HG03103 (cell line): ENCODE data around the gene ARHGAP45.
"Not testable (repeated sequence)": the region's sequence is repeated elsewhere in the genome, so short reads cannot be mapped to it uniquely, and the experiment has no call there.

Experiments
- ATAC-seq: cut with Tn5 transposase; IDR thresholded peaks from one replicate; pipeline ENCODE4 v1.9.1; 2021; ENCODE audit warnings: low read depth; ENCODE audit not compliant: unreplicated experiment

The ARHGAP45 gene, protein sequence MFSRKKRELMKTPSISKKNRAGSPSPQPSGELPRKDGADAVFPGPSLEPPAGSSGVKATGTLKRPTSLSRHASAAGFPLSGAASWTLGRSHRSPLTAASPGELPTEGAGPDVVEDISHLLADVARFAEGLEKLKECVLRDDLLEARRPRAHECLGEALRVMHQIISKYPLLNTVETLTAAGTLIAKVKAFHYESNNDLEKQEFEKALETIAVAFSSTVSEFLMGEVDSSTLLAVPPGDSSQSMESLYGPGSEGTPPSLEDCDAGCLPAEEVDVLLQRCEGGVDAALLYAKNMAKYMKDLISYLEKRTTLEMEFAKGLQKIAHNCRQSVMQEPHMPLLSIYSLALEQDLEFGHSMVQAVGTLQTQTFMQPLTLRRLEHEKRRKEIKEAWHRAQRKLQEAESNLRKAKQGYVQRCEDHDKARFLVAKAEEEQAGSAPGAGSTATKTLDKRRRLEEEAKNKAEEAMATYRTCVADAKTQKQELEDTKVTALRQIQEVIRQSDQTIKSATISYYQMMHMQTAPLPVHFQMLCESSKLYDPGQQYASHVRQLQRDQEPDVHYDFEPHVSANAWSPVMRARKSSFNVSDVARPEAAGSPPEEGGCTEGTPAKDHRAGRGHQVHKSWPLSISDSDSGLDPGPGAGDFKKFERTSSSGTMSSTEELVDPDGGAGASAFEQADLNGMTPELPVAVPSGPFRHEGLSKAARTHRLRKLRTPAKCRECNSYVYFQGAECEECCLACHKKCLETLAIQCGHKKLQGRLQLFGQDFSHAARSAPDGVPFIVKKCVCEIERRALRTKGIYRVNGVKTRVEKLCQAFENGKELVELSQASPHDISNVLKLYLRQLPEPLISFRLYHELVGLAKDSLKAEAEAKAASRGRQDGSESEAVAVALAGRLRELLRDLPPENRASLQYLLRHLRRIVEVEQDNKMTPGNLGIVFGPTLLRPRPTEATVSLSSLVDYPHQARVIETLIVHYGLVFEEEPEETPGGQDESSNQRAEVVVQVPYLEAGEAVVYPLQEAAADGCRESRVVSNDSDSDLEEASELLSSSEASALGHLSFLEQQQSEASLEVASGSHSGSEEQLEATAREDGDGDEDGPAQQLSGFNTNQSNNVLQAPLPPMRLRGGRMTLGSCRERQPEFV

DNA sequence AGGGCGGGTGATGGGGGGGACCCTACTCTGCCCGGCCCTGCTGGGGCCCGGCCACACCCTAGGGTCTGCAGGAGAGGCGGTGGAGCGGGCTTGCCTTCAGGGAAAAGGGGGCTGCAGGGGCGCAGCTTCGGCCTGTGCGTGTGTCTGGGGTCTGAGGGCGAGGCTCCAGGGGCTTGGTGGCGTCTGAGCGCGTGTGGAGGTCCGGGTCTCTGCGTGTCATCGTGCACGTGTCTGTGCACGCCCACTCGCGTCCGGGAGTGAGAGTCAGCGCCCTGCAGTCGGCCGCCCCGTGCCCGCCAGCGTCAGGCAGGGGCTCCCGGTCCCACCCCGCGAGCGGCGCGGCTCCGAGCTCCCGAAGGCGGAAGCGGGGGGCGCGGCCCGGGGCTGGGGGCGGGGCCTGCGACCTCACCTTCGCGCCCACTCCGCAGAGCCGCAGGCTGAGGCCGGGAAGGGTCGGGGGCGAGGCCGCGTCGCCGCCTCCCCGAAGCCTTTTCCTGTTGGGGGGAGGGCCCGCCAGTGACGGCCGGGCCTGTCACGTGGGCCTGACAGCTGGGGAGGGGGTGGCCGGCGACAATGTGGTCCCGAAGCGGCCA is at the start of gene ARHGAP45:
TSS of gene ARHGAP45 (plus strand) at position 420 of the 593 bp plus-strand sequence. CDS start 239 bp downstream, outside the sequence.
- no peak for ATAC-seq

DNA sequence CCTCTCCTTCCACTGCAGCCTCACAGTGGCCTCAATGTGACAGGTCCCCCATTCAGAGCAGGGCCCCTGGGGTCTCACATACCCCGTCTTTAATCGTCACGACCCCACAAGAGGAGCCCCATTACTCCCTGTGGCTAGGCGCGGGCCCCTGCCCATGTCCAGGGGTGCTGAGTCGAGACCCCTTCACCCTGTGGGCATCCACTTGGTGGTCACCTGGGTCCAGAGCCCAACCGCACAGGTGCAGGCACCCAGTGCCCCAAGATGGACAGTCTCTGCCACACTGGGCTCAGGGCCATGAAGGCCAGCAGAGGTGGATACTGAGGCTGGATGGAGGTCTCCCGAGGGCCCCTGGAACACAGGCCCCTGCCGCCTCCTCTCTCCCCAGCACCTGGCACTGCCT is 49.1 kb upstream of the ARHGAP45 start:
- ATAC-seq, result no peak

DNA sequence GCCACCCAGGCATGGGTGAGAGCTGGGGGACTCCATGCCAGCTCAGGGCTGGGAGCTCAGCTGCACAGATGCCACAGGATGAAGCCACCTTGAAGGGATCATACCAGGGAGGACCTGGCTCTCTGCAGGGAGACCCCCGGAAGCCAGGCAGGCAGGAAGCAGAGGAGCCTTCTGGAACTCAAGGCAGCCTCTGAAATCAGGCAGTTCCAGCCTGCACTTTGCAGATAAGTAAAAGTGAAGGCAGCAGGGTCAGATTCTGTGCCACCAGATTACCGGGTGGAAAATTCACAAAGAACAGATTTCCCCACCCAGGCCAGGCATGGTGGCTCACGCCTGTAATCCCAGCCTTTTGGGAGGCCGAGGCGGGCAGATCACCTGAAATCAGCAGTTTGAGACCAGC is 48.6 kb upstream of the ARHGAP45 start:
- ATAC-seq, result no peak

DNA sequence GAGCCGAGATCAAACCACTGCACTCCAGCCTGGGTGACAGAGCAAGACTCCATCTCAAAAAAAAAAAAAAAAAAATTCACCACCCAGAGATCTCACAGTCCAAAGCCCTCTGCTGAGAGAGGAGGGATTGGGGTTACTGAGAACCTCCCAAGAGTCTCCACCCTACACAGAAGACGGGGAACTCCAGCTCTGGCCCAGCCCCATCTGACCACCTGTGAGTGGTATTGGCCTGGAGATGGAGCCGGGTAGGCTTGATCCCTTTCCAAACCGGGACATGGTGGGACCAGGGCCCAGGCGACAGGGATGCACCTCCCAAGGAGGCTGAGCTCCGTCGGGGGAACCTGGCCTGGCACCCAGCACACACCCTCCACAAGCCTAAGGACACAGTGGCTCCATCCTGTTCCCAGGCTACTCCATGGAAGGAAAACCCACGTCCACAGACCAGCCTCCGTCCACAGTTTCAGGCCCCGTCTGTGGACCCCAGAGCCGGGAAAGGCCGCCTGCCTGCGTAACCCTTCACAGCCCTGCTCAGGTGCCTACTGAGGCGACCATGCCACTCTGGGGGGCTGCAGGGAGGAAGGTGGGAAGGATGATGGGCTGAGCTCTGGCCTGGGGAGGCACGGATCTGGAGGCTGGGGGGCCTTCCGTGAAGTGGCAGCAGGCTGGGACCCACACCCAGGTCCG is 47.9 kb upstream of the ARHGAP45 start:
- ATAC-seq, result no peak

DNA sequence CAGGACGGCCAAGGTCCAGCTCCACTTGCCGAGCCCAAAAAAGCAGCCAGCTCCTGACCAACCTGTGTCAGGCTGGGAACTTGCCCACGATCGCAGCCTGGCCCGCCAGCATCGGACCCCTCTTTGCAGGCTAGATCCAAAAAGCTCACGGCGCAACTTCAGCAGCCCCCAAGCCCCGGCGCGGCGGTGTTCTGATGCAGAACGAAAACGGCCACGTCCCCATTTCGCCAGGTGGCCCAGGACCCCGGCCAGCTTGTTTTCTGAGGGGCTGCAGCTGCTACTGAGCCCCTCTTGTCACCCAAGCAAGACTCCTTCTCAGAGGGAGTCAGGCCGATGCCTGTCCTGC is 47.4 kb upstream of the ARHGAP45 start:
- ATAC-seq, result no peak

DNA sequence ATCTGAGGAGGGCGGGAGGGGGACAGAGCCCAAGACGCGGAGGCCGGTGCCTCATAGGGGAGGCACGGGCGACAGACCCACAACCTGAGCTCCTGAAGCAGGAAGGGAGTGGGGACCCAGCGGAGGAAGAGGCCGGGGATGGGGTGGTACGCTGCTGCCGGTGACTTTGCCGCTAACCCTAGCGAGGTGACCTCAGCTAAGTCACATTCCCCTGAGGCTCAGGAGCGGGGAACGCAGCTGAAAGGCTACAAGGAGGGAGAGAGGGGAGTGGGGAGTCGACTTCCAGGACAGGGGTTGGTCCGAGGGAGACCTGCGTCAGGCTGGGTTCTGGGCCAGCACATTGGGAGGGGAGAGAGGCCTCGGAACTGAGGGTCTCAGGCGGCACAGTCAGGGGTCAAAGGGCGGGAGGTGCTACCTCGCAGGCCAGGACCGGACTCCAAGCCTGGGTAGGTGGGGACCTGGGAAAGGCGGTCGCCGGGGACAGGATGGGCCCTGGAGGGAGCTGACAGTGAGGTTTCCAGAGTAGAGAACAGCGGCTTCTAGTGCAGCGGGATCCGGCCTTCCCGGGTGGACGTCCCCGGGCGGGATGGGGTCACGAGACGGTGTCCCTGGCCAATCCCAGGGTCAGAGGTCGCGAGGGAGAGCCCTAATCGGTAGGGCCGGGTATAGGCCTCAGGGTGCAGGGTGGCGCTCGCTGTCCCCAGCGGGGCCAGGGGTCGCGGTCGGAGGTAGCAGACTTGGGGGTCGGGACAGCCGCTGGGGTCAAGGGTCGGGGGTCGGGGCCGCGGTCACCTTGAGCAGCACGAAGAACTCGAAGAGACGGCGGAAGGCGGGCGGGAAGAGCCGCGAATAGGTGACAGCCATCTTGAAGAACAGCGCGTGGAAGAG is 46.7 kb upstream of the ARHGAP45 start:
- ATAC-seq, result no peak

DNA sequence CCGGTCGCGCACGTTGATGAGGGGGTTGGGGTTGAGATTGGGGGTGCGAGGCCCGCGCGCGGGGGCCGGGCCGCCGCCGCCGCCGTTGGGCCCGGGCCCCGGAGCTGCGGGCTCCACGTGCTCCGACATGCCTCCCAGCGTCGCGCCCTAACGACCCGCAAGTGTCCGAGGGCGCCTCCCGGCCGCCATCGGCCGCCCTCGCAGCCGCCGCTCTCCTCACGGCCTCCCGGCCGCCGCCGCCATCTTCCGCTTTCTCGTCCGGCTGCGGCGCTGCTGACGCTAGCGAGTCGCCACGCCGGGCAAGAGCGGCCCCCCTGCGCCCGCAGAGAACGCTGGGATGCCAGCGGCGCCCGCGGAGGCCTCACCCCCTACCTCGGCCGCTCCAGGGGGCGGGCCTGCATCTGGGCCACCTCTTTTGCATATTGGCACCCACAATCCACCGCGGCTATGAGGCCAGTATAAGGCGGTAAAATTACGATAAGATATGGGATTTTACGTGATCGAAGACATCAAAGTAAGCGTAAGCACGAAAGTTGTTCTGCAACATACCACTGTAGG is 46.0 kb upstream of the ARHGAP45 start, which contains the start of gene TMEM259:
TSS of gene TMEM259 (minus strand) at position 256 of the 558 bp plus-strand sequence. CDS start at position 129, 127 bp downstream.
- ATAC-seq, result peak; percentile 76

DNA sequence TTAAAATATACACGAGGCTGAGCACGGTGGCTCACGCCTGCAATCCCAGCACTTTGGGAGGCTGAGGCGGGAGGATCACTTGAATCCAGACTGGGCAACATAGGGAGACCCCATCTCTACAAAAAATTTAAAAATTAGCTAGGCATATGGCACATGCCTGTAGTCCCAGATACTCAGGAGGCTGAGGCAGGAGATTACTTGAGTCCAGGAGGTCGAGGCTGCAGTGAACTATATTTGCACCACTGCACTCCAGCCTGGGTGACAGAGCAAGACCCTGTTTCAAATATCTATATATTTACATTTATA is 43.1 kb upstream of the ARHGAP45 start:
- not testable (repeated sequence) for ATAC-seq

DNA sequence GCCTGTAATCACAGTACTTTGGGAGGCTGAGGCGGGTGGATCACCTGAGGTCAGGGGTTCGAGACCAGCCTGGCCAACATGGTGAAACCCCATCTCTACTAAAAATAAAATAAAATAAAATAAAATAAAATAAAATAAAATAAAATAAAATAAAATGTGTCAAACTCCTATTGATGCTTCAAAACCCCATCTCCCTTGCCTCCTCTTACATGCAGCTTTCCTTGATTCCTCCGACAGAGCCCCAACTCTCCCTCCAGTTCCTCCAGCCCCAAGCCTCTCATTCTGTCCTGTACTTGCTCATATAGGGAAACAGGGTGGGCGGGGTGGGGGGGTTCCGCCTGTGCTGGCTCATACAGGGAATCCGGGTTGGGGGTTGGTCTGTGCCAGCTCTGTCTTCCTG is 41.9 kb upstream of the ARHGAP45 start:
- ATAC-seq, result not testable (repeated sequence)

DNA sequence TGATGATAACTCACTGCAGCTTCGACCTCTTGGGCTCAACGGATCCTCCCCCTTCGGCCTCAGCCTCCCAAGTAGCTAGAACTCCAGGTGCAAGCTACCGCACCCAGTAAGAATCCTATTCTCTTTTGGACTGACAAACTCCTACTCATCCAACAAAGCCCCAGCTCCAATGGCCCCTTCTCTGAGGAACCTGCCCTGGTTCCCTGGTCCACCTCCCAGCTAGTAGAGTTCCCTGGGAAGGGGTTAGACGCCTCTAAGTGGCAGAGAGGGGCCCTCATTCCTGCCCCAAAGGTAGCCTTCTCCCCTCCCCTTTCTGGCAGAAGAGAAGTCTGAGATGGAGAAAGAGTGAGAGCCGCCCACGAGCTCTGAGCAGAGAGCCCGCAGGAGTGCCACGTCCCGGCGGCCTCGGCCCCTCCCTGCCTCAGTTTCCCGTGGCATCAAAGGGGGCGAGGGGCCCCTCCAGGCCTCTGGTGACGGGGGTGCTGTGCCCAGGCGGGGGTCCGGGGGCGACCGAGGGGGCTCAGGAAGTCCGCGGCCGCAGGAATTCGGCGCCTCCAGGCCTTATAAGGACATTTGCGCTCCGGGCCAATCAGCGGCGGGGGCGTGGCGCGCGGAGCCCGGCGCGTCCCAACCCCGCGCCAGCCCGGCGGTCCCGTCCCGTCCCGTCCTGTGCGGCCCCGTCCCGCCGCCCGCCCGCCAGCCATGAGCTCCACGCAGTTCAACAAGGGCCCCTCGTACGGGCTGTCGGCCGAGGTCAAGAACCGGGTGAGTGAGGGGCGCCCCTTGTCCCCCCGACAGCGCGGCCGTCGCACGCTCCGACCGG is 40.8 kb upstream of the ARHGAP45 start, which contains the start of gene CNN2:
TSS of gene CNN2 (plus strand) at position 649 of the 823 bp plus-strand sequence. CDS start at position 703, 54 bp downstream.
- ATAC-seq, result no peak

DNA sequence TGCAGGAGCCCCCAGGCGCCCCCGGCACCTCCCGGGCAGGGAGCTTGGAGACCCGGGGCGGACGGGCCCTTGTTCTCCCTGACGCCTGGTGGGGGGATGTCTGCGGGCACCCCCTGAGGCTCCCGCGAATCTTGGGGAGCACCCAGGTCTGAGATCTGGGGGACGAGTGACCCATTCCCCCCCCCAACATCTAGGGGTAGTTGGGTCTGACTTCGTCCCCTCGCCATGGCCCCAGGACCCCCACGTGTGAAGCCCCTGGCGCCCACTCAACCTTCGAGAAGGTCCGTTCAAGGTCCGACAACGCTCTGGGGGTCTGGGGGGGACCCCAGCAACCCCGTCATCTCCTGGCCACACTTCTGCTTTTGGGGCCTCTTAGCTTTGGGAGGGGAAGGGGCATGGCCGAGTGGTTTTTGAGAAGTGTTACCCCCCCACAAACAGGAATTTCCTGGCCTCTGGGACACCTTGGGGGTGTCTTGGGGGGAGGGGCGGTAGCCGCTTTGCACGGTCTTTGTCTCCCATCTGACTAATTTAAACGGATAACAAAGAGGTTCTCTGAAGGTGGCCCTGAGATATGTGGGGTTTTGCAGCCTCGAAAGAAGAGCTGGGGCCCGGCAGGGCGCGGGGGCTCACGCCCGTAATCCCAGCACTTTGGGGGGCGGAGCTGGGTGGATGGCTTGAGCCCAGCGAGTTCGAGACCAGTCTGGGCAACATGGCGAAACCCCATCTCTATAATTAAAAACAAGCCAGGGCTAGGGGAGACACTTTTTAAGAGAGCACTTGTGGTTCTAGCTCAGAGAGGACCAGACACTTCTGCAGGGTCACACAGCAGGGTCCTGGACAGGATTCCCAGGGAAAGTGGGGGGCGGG is 40.0 kb upstream of the ARHGAP45 start:
- no peak for ATAC-seq

DNA sequence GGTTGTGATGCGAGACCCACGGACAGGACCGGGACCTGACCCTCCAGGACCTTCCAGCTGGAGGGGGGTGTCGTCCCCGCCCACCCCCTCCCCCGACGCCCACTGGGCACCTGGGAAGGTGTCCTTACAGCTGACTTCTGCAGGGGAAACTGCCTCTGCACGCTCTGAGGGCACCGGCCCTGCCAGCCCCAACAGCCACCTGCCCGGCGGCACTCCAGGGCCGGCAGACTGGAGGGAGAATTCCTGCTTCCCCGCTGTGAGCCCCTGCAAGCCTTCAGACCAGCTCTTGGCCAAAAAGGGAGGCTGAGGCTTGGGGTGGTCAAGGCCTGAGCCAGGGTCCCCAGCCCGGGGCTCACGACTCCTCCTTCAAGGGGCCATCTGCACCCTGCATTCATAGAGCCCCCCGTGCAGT is 39.3 kb upstream of the ARHGAP45 start:
- no peak for ATAC-seq

DNA sequence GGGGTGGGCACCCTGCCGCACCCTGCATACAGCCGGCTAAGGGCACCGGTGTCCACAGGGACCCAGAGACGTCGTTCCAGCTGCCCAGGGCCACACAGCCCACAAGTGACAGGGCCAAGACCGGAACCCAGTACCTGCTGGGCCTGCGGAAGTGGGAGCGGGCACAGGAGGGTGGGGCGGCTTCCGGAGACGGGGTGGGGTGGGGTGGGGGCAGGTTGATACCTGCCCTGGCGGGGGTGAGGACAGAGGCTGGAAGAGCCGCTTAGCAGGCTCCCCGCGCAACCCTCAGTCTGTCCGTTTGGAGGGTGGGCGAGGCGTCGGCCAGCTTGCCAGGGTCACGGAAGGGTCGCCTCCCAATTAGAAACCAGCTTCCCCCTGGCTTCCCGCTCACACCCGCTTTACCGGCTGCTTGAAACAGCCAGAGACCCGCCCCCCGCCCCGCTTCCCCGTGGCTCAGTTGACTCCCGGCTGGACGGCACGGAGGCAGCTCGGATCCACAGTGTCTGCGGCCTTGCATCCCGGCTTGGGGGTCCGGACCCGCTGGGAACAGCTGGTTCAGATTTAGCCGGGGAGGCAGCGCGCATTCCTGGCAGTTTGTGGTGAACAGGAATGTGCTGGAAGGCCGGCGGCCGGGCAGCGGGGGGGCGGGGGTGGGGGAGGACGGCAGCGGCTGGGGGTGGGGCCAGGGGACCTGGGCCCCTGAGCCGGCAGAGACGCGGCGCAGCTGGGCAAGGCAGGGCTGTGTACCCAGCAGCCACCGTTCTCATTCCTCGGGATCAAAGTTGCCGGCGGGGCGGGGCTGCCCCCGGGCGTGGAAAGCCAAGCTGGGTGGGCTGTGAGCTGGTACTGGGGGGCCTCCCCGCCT is 38.7 kb upstream of the ARHGAP45 start:
- no peak for ATAC-seq

DNA sequence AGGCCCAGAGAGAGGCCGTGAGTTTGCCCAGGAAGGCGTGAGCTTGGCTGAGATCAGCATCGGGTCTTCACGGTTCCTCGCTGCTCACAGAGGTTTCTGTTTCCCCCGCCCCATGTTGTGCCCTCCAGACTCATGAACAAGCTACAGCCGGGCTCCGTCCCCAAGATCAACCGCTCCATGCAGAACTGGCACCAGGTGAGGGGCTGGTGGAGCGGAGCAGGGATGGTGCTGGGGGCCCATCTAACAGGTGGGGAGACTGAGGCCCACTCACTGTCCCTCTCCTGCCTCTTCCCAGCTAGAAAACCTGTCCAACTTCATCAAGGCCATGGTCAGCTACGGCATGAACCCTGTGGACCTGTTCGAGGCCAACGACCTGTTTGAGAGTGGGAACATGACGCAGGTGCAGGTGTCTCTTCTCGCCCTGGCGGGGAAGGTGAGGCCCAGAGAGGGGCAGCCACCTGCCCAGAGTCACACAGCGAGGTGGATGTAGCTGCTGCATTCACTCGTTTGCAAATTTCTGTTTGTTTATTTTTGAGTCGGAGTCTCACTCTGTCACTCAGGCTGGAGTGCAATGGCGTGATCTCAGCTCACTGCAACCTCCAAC is 34.6 kb upstream of the ARHGAP45 start:
- ATAC-seq, result no peak

DNA sequence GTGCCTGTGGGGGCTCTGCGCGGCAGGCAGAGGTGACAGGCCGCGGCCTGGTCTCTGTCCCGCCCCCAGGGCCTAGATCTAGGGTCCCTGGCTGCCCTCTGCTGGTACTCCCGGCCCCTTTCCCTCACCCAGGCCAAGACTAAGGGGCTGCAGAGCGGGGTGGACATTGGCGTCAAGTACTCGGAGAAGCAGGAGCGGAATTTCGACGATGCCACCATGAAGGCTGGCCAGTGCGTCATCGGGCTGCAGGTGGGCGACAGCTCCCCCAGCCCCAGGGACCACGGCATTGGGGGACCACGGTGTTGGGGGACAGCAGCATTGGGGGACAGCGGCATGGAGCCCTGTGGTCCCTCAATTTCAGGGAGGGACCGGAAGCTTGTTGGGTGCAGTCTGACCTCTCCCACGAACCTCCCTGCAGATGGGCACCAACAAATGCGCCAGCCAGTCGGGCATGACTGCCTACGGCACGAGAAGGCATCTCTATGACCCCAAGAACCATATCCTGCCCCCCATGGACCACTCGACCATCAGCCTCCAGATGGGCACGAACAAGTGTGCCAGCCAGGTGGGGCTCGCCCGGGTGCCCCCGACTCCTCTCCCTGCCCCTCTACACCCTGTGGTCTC is 30.9 kb upstream of the ARHGAP45 start:
- no peak for ATAC-seq
